GM18526 (cell line): Measurements from ENCODE around the gene ASIC3.

ENCODE experiments used
- POLR2A ChIP-seq: IDR thresholded peaks from 3 replicates; pipeline ENCODE4 v1.6.1; 2011; ENCODE audit not compliant: insufficient read length; ENCODE audit errors: extremely low read depth

The ASIC3 gene

DNA sequence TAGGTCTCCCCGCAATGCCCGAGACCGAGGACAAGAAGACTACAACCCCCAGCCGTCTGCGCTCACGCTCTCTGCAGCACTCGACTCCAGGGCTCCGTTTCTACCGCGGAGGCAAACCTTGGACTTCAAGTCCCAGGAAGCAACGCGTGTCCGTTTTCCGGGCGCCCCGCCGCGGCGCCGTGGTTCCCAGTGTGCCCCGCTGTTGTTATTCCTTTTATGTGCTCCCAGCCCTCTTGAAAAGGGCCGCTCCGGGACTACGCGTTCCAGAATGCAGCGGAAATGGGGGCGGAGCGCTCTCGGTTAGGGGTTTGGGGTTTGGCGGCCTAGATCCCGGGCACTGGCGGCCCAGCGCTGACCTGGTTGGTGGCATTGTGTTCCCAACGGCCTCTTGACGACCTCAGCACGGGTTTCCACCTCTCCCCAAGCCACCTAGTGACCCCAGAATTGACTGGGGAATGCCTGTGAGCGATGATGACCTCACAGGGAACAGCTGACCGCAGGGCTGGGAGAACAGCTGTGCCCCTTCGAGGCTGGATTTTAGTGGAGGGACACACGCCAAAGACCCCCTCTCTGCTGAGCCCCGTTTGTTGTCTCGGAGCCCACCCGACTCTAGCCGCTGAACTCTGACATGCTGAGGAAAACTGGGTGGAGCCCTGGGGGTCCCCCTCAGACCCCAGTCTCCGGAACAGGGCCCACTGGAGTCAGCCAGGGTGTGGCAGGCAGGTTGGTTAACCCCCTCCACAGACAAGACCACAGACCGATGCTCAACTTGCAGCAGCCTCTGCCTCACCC is 9.9 kb downstream of the ASIC3 start:
- peak; percentile 62 for TF ChIP-seq POLR2A

DNA sequence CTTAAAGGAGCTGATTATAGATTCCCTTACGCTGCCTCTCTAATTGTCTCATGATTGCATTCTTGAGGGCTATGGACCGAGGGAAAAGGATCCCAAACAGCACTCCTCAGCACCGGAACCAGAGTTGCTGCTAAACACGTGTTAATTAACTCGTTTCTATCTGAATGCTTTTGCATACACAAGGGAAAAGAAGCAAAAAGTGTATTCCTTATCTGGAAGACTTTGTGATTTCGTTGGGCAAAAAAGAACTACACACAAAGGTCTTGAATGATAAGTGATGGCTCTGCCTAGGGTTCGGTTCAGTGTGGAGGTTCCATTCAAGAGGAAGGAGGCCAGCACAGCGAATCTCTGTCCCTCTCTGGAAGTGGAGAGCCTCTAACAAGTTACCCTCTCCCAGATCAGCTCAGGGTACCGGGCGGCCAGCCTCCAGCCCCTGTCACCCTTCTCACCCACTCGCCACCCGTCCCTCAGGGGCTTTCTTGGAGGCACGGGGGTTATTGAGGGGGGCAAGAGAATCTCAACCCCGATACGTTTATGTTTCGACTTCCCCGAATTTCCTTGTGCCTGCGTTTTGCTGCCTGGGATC is 10.5 kb downstream of the ASIC3 start:
- TF ChIP-seq POLR2A: no peak

DNA sequence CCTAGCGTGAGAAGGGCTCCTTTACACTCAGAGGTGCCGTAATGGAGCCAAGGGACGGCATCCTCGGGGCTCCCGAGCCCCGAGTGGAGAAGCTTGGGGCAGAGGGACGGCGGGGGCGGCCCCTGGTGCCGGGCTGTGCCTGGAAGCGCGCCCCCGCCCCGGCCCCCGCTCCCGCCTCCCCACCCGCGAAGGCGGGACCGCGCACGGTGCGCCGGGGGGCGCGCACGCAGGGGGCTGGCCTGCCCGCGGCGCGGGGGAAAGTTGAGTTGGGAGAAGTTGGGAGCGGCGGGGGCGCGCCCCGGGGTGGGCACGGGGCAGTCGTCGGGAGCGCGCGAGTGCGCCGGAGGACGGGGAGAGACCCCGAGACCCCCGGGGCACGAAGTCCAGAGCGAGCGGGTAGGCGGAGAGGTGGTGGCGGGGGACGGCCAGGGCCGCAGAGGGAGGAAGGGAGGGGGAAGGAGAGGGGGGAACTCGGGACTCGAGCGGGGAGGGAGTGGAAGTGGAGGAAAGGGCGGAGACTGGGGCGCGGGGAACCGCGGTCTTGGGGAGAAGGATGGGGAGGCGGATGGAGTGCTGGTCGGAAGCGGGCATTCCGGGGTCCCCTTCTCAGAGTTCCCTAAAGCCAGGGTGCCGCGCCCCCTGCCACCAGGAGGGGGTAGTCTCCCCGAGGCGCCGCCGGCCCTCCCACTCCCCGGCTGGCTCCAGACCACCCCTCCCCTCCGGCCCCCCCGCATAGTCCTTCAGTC is 11.2 kb downstream of the ASIC3 start, which contains the start of gene SLC4A2:
TSS of gene SLC4A2 (plus strand) at position 223 of the 746 bp plus-strand sequence. CDS start 2,399 bp downstream, outside the sequence.
- peak; percentile 55 for TF ChIP-seq POLR2A

DNA sequence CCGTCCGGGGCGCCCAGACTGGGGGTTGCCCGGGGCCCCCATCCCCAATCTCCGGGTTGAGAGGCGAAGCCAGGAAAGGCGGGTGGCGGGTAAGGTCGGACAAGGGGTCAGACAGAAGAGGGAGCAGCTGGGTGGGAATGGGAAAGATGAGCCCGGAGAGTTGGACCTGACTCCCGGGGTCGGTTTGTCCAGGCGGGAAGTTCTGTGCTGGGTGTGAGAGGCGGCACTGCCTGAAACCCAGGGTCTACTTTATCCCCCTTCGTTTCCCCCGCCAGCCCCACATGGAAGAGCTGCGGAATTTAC is 11.7 kb downstream of the ASIC3 start:
- TF ChIP-seq POLR2A: no peak

DNA sequence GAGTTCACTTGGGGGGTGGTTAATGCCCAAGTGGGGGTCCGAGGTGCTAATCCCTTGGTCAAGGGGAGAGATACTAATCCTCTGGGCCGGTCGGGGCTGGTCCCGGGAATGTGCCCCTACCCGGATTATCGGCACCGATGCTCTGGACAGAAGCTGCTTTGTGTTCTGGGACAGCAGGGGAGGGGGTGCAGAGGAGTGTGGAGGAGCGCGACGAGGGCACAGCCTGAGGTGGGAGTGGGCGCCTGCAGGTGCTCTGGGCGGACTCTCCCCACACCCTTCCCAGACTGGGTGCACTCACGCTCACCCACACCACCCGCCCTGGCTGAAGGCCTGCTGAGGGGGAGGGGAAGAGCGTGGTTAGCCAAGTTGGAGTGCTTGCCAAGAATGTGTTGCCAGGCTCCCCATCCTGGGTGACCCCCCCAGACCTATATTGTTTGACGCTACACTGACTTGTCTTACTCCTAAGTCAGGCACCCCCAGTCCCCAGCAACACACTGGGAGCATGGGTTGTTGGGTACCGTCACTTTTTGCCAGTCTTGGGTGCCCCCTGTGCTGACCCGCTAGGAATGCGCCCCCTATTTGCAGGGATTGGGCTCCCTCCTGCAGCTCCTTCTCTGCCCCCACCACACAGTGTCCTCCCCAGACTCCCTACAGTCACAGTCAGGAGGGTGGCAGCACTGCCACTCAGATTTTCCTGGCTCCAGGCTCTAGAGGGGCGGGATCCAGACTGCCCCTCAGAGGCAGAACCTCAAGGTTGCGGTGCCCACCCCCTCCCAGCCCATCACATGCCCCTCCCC is 12.3 kb downstream of the ASIC3 start:
- no peak for TF ChIP-seq POLR2A

DNA sequence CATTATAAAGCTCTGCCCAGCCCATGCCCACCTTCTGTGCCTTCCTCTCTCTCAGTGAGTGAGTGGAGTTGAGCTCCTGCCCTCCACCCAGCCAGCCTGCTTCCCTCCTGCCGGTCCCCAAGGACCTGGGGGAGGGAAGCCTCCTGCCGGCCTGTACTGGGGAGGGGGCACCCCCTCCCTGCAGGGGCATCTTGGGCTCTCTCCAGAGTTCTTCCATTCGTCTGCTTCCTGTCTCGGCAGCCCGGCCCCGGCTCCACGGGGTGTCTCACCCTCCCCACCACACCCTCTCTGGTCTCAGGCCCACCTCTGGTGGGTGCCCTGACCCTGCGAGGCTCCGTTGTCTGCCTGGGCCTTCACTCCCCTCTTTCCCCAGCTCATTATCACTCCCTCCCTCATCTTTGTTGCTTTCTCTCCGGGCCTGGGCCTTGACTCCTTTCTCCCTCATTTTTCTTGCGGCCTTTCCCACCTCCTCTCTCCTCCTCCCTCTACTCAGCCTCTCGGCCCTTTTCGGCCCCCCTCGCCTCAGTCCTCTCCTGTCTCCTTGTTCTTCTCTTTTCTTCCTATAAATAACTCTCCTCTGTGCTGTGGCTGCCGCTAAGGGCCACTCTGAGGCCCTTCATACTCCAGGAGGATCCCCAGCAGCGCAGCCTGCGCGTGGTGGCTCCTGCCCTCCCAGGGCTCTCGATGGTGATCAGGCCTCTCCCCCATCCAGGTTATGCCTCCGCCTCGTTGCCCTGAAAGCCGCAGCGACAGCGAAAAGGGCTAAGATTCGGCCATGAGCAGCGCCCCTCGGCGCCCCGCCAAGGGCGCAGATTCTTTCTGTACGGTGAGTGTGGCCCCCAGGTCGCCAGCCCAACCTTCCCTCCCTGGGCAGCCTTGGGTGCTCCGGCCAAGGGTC is 13.1 kb downstream of the ASIC3 start:
- no peak for TF ChIP-seq POLR2A

DNA sequence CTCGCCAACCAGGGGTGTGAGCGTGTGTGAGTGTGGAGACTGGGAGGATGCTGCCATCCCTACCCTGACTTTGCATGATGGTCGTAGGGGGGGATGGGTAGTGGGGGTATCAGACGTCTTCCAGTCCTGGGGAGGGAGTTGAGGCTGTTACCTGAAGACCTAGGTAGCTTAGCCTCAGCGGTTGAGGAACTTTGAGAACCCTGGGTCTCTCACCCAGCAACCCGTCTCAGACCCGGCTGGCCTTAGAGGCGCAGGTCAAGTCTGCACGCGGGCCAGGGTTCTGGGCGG is 13.7 kb downstream of the ASIC3 start:
- TF ChIP-seq POLR2A: no peak

DNA sequence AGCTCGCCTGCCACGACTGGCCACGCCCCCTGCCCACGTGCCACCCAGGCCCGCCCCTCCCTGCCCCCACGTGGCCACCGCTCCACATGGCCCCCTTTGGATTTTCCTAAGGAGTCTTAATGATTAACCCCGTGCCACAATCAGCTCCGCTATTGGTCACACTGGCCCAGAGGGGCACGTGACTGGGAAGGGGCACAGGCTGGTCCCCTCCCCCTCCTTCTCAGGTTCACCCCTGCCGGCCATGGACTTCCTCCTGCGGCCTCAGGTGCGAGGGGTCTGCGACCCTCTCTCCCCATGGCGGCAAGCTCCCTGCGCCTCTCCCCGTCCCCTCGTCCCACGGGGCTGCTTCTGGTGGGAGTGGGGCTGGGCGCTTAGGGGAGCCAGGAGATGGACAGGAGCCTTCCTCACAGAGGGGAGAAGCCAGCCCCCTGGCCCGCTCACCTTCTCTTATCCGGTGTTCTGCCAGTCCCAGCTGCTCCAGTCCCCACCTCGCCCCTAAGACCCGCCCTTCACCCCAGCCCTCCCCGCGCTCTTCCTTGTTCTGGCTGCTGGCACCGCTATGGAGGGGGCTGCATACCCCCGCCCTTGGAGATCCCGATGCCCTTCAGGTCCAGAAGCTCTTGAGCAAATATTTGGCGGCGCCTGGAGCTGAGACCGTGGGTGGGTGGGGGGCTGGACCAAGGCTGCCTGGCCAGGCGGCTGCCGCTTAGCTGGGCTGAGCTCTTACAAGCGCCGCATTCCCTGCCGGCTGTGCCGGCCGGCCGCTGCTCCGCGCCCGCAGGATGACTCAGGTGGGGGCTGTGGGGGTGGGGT is 14.3 kb downstream of the ASIC3 start:
- no peak for TF ChIP-seq POLR2A

DNA sequence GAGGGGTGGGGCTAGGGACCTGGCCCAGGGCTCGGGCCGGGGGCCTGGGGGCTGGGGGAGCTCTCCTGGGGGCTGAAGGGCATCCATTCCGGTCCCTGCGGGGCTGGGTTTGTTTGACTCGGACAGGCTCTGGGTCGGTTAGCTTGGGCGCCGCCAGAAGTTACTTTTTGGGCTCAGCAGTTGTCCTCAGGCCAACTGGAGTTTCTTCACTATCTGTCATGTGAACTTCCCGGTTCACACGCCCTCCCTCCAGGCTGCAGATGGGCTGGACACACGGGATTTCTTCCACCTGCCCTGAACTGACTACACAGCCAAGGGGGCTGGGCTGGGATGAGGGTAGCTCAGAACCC is 14.9 kb downstream of the ASIC3 start:
- no peak for TF ChIP-seq POLR2A

DNA sequence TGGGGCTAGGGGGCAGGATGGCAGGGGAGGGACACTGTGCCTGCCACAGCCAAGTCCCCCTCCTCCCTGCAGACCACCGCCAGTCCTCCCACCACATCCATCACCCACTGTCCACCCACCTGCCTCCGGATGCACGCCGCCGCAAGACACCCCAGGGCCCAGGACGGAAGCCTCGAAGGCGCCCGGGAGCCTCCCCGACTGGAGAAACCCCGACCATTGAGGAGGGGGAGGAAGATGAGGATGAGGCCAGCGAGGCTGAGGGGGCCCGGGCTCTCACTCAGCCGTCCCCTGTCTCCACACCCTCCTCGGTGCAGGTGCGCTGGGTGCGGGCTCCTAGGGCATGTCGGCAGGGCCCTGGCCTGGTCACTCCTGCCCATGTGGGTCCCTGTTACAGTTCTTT is 16.1 kb downstream of the ASIC3 start:
- no peak for TF ChIP-seq POLR2A

DNA sequence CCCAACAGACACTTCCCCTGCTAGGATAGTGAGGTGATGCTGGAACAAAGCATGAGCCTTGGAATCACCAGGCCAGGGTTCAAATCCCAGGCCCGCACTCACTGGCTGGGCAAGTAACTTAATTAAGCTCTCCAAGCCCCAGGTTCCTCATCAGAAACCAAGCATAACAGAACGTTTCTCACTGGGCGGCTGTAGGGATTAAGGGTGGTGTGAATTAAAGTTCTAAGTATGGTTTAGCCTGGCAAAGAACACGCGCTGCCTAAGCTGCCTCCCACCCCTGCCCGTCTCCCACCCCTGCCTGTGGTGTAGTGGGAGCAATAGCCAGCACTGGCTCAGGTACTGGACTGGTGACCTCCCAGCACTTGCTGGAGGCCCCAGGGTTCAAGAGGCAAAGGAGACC is 16.7 kb downstream of the ASIC3 start:
- no peak for TF ChIP-seq POLR2A

DNA sequence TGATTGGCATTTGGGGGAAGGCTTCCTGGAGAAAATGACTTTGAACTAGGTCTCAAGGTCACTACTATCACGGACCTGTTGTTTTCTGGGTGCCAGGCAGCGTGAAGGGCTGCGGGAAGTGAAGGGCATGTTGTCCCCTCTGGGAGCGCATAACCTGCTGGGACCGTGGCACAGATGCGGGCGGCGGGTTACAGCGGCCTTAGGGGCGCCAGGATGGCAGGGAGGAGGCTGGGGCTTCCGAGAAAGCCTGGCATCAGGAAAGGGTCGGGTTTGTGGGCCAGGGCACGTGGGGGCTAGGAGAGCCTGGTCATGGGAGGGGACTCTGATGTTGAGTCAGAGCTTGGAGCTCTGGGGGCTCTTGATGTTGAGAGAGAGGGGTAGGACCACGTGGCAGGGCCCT is 17.2 kb downstream of the ASIC3 start:
- no peak for TF ChIP-seq POLR2A

DNA sequence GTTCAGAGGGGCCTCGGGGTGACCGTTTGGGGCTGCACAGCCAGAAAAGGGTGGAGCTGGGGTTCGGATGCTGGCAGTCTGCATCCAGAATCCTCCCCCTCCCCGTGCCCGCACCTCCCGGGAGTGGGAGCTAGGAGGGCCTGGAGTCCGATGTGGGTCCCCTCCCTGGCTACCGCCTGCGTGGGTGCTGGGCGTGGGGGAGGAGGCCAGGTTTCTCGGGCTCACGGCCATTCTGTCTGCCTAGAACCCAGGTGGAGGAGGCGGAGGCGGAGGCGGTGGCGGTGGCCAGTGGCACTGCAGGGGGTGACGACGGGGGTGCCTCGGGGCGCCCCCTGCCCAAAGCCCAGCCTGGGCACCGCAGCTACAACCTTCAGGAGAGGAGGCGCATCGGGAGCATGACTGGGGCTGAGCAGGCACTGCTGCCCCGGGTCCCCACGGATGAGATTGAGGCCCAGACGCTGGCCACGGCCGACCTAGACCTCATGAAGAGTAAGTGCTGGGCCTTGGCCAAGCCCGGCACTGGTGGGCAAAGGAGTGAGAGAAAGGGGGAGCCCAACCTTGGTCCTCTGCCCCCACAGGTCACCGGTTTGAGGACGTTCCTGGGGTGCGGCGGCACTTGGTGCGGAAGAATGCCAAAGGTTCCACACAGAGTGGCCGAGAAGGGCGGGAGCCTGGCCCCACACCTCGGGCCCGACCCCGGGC is 18.1 kb downstream of the ASIC3 start:
- no peak for TF ChIP-seq POLR2A
